K562 (cell line): ENCODE data around the gene CLASP1. TPM values are rescaled to one million over a fixed set of nuclear protein-coding genes. Genes with fewer than 3 reads are reported as not detected.

Experiments used
- ATAC-seq: fragments of 200-7000 bp; cut with Tn5 transposase; 3 replicates; pipeline ENCODE4 v1.9.1; 2020; ENCODE audit warnings: moderate library complexity
- BruUV-seq: library from RNA; stranded (reverse); fragments of 400-500 nt; replicated peaks from 2 replicates; lab custom pipeline; 2021; lab: Mats Ljungman, UMichigan
- CTCF ChIA-PET: fragments of 300-600 bp; formaldehyde crosslinking; extraction: SDS; loops from one replicate; lab custom pipeline; 2021; ENCODE audit warnings: low intra/inter-chr PET ratio; lab: Yijun Ruan, JAX
- POLR2A ChIA-PET: fragments of 300-600, 350-650 bp; sonication (Branson Sonifier 250); formaldehyde crosslinking; extraction: SDS; loops from one replicate; lab custom pipeline; 2021; ENCODE audit warnings: antibody characterized with exemption, inconsistent platforms; lab: Yijun Ruan, JAX
- DNase-seq, 4 experiments: peaks; one replicate each; pipeline versions ENCODE4 v3.0.0 to v3.0.0-alpha.2; 2011 to 2018; ENCODE audit warnings: low spot score in 3 of 4, mixed read lengths in 3 of 4; ENCODE audit errors: extremely low read depth in 1 of 4
- FAIRE-seq: peaks from 2 replicates; lab custom pipeline; 2011; peaks lifted over from hg19 to GRCh38; lab: Jason Lieb, UNC
- H2AFZ ChIP-seq: 2 replicates; pipeline ENCODE4 v1.6.0; 2011; ENCODE audit warnings: low read depth, low read length, control low read depth, inconsistent platforms
- H3K27ac ChIP-seq: fragments of 200-600 bp; 3 replicates; pipeline ENCODE4 v1.8.0; 2011; ENCODE audit warnings: low read depth, mild to moderate bottlenecking, control low read depth, inconsistent platforms, low read length, moderate library complexity, mixed read lengths; ENCODE audit errors: extremely low read depth
- H3K27me3 ChIP-seq, 2 experiments: fragments of 300-600 bp in 1 of 2; 2 replicates in 1 of 2; 3 replicates in 1 of 2; pipeline versions ENCODE4 v1.6.0 to v1.8.0; 2011; ENCODE audit warnings: inconsistent platforms in 2 of 2, low read length in 2 of 2, mild to moderate bottlenecking in 1 of 2, mixed read lengths in 1 of 2, moderate library complexity in 1 of 2; ENCODE audit not compliant: control insufficient read depth in 2 of 2, insufficient read depth in 2 of 2
- H3K36me3 ChIP-seq: fragments of 300-600 bp; 3 replicates; pipeline ENCODE4 v1.8.0; 2011; ENCODE audit warnings: mild to moderate bottlenecking, low read length, inconsistent platforms; ENCODE audit not compliant: control insufficient read depth, insufficient read depth
- H3K4me1 ChIP-seq, 2 experiments: fragments of 200-600 bp in 1 of 2; replicated peaks in 1 of 2; 2 replicates in 1 of 2; 3 replicates in 1 of 2; pipeline versions ENCODE4 v1.5.1 to v1.8.0; 2011; ENCODE audit warnings: inconsistent platforms in 2 of 2, low read length in 2 of 2, mild to moderate bottlenecking in 1 of 2, mixed read lengths in 1 of 2, moderate library complexity in 1 of 2; ENCODE audit not compliant: control insufficient read depth in 2 of 2, insufficient read depth in 2 of 2
- H3K4me2 ChIP-seq: 2 replicates; pipeline ENCODE4 v1.6.1; 2011; ENCODE audit warnings: low read length, control low read depth, inconsistent platforms, mixed read lengths; ENCODE audit not compliant: insufficient read depth
- H3K4me3 ChIP-seq: fragments of 200-600 bp; sonication (generic), shearing (Covaris generic); 2 replicates; pipeline ENCODE4 v1.5.1; 2016; ENCODE audit warnings: control low read depth, inconsistent platforms
- H3K79me2 ChIP-seq: fragments of 200-600 bp; 3 replicates; pipeline ENCODE4 v1.8.0; 2011; ENCODE audit warnings: low read length, inconsistent platforms; ENCODE audit not compliant: control insufficient read depth, insufficient read depth
- H3K9ac ChIP-seq, 2 experiments: 2 replicates each; pipeline versions ENCODE4 v1.6.0 to v1.6.1; 2011; ENCODE audit warnings: low read depth in 2 of 2, low read length in 2 of 2, control low read depth in 1 of 2, inconsistent platforms in 1 of 2, mild to moderate bottlenecking in 1 of 2, mixed read lengths in 1 of 2; ENCODE audit not compliant: insufficient read depth in 1 of 2
- H3K9me1 ChIP-seq: one replicate; pipeline ENCODE4 v1.6.0; 2011; ENCODE audit warnings: inconsistent platforms, mild to moderate bottlenecking, low read length, moderate library complexity; ENCODE audit not compliant: control insufficient read depth, insufficient read depth
- H3K9me3 ChIP-seq: replicated peaks from 2 replicates; pipeline ENCODE4 v1.5.1; 2011; ENCODE audit warnings: low read depth, low read length, inconsistent platforms; ENCODE audit not compliant: control insufficient read depth, insufficient read depth
- H4K20me1 ChIP-seq: replicated peaks from 2 replicates; pipeline ENCODE4 v1.6.1; 2011; ENCODE audit warnings: low read length, inconsistent platforms, mixed read lengths; ENCODE audit not compliant: control insufficient read depth, insufficient read depth
- CREB3L1 ChIP-seq: fragments of 450-650 bp; IDR thresholded peaks from 2 replicates; pipeline ENCODE4 v1.6.1; 2014; ENCODE audit warnings: low read depth, mild to moderate bottlenecking, moderate library complexity, borderline replicate concordance
- GATA2 ChIP-seq: sonication (generic); formaldehyde crosslinking; IDR thresholded peaks from 2 replicates; pipeline ENCODE4 v1.4.0; 2020; ENCODE audit warnings: mild to moderate bottlenecking, missing genetic modification reagents
- NCOA1 ChIP-seq: fragments of 450-650 bp; IDR thresholded peaks from 2 replicates; pipeline ENCODE4 v1.6.1; 2016; ENCODE audit warnings: low read depth
- PRDM10 ChIP-seq: fragments of 450-650 bp; IDR thresholded peaks from 2 replicates; pipeline ENCODE4 v1.6.1; 2018; ENCODE audit not compliant: partially characterized antibody
- SMAD3 ChIP-seq: fragments of 450-650 bp; formaldehyde crosslinking; conservative IDR thresholded peaks from 2 replicates; pipeline ENCODE4 v1.4.0; 2020; ENCODE audit warnings: mild to moderate bottlenecking
- ZKSCAN1 ChIP-seq: fragments of 150-350 bp; IDR thresholded peaks from 2 replicates; pipeline ENCODE4 v1.6.1; 2016; ENCODE audit warnings: low read depth, low read length
- ZNF121 ChIP-seq: sonication (generic); formaldehyde crosslinking; conservative IDR thresholded peaks from 2 replicates; pipeline ENCODE4 v1.8.0; 2022; ENCODE audit warnings: missing genetic modification reagents
- WGBS: fragments of 100-300 bp; shearing (Covaris generic); methylation state at CpG from one replicate; pipeline ENCODE4 v1.1.6; 2016; ENCODE audit warnings: low coverage, mixed read lengths; ENCODE audit not compliant: insufficient coverage; ENCODE audit errors: missing lambda C conversion rate; 5-methylcytosine and 5-hydroxymethylcytosine counted together
- in situ Hi-C: fragments of 300-500 bp; cut with MboI; formaldehyde crosslinking; loops from 4 replicates; pipeline ENCODE4 v1.15.0; 2018; ENCODE audit warnings: inconsistent platforms, mixed read lengths
- intact Hi-C: fragments of 100-400 bp; cut with micrococcal nuclease; formaldehyde crosslinking; loops from 2 replicates; pipeline ENCODE4 v1.14.2; 2022
- polyA plus RNA-seq, 8 experiments: library from polyadenylated mRNA; depleted of rRNA in 4 of 8; stranded (reverse) in 5 of 8; unstranded in 3 of 8; fragments of >200 nt; fragmentation: Nextera tagmentation in 2 of 8; fragmentation: Illumina TruSeq in 1 of 8; extraction: Ambion mirVana in 2 of 8; extraction: Trizol in 1 of 8; gene quantifications; 2 replicates each; pipeline versions ENCODE4 v1.2.1 to v1.2.3, GENCODE V29; 2011 to 2014; ENCODE audit warnings: inconsistent platforms in 1 of 8, missing spikeins in 1 of 8
- total RNA-seq, 7 experiments: library from RNA; depleted of rRNA in 6 of 7; stranded (reverse); fragments of >200 nt in 6 of 7; fragmentation: Illumina TruSeq in 2 of 7; extraction: Trizol in 2 of 7; gene quantifications; 2 replicates each; pipeline versions ENCODE4 v1.2.1 to v1.2.3, GENCODE V29; 2011 to 2021; ENCODE audit warnings: low replicate concordance in 1 of 7

CLASP1 gene
- total and polyA plus RNA-seq, 9 of the 15 experiments (the other 6 are each of a cell fraction or from before 2014, with no cell fraction given) = 1.7 to 40.3 (median 20.7) TPM

- FAIRE-seq (no peak), DNase-seq (no peak), ATAC-seq (no peak)
- in situ Hi-C loops (no loop called here), intact Hi-C loops (no loop called here)
- Histone ChIP-seq H3K4me1 (no peaks in the 10 kb centered on the region), H3K27ac (no peak overlapping the region), H3K27me3 (no peaks in the 10 kb centered on the region), H3K4me2 (no peak overlapping the region), H3K36me3 (peaks cover 3% of the 10 kb centered on the region; the same call in 1 of the 3 replicates), H3K4me3 (no peak overlapping the region), H3K9ac (no peak overlapping the region), H2AFZ (no peak overlapping the region), H4K20me1 (no peaks in the 10 kb centered on the region), H3K79me2 (no peaks in the 10 kb centered on the region), H3K9me3 (no peaks in the 10 kb centered on the region), H3K9me1 (no peaks in the 10 kb centered on the region)
- POLR2A ChIA-PET = interaction anchor here (0.7 kb wide), 1 partner anchor 13 kb away, joined by 3 read pairs; no protein-coding TSS in a partner anchor
- BruUV-seq = no TSS peak
- TF ChIP-seq GATA2 (CRISPR knock-in tag) (no peak), CREB3L1 (no peak), NCOA1 (no peak)
- CTCF ChIA-PET = no interaction called here
- 88% methylated on average over 2 of the region's 2 CpGs for WGBS
Observed at GRCh38 chr2:121662656-121663055, 13.4 kb upstream of the CLASP1 start.

- 86% methylated on average over 6 of the region's 6 CpGs for WGBS
- CTCF ChIA-PET = no interaction called here
- H3K4me3 ChIP-seq = no peak overlapping the region
- H3K9ac ChIP-seq = no peak overlapping the region
- TF ChIP-seq PRDM10 (no peak), ZKSCAN1 (no peak), ZNF121 (CRISPR knock-in tag) (0 out of 2 replicates have a peak, but pooled peaks have one; percentile 4), SMAD3 (CRISPR knock-in tag) (no peak)
- no peak overlapping the region for H3K4me2 ChIP-seq
- no TSS peak for BruUV-seq
- no peak overlapping the region for H2AFZ ChIP-seq
- intact Hi-C loops (no loop called here), in situ Hi-C loops (no loop called here)
- POLR2A ChIA-PET = interaction anchor here (1.2 kb wide), 1 partner anchor 9 kb away, joined by 7 read pairs; the partner anchor contains the start of gene CLASP1
- H3K4me1 ChIP-seq = no peaks in the 10 kb centered on the region
- H3K27me3 ChIP-seq = no peaks in the 10 kb centered on the region
- H3K9me3 ChIP-seq = no peaks in the 10 kb centered on the region
- FAIRE-seq (no peak), ATAC-seq (no peak), DNase-seq (no peak)
- H3K9me1 ChIP-seq = no peaks in the 10 kb centered on the region
- peaks cover 3% of the 10 kb centered on the region; the same call in 1 of the 3 replicates for H3K36me3 ChIP-seq
- H4K20me1 ChIP-seq = no peaks in the 10 kb centered on the region
- H3K27ac ChIP-seq = no peak overlapping the region
- H3K79me2 ChIP-seq = no peaks in the 10 kb centered on the region
Observed at GRCh38 chr2:121659933-121660332, 10.7 kb upstream of the CLASP1 start.
